GM12891 (cell line): ENCODE data around the gene DMC1.

Experiments
- POLR2A ChIP-seq: IDR thresholded peaks from 2 replicates; pipeline ENCODE4 v1.6.1; 2011; ENCODE audit warnings: low read depth, low read length, control low read depth
- POLR2AphosphoS5 ChIP-seq: IDR thresholded peaks from 2 replicates; pipeline ENCODE4 v1.6.1; 2011; ENCODE audit warnings: low read depth, low read length, control low read depth
- POU2F2 ChIP-seq: IDR thresholded peaks from 2 replicates; pipeline ENCODE4 v1.6.1; 2011; ENCODE audit warnings: low read depth, mild to moderate bottlenecking, control low read depth, low read length, moderate library complexity

DNA sequence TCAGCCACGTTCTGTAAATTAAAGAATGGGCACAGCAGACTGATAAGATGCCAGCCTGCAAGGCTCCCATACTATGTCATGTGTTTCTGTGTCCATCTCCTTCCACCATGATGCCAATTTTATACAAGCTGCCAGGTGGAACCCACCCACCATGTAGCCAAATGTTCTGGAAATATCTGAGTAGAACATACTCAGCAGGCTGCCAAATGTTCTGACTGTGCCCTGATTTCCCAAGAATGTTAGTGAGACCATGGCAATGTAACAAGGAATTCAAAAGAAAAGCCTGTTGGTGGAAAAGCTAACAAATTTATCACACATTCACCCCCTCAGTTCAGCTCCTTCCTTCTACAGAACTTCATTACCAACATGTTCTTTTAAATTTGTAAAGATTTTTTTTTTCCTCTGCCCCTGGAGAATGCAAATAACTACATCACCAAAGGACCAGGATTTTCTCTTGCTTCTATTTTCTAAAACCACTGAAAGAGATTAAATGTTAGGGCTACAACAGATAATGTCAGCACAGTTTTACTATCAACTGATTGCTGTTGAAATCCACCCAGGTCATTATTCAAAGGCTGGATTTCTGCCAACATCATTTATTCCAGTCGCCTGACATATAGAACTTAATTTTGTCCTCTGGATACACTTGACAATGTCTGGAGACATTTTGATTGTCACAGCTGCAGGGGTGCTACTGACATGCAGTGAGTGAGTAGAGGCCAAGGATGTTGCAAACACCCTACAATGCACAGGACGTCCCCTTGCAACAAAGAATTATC, 3.1 kb downstream of the DMC1 start:
- no peak for TF ChIP-seq POLR2A
- TF ChIP-seq POLR2AphosphoS5, result no peak
- TF ChIP-seq POU2F2, result no peak
